HepG2 (cell line): ENCODE results near the gene MCRIP2. TPM values are rescaled to one million over a fixed set of nuclear protein-coding genes. Genes with fewer than 3 reads are reported as not detected.
A peak's percentile ranks its signal among the peaks of the same experiment; 100 is the strongest.

ENCODE experiments used
- ATAC-seq: fragments of 200-7000 bp; cut with Tn5 transposase; 3 replicates; pipeline ENCODE4 v1.9.1; 2020; ENCODE audit warnings: mild to moderate bottlenecking, moderate library complexity
- BruUV-seq: library from RNA; stranded (reverse); fragments of 400-500 nt; replicated peaks from 2 replicates; lab custom pipeline; 2021; lab: Mats Ljungman, UMichigan
- CTCF ChIA-PET: fragments of 300-600 bp; formaldehyde crosslinking; extraction: SDS; loops from one replicate; lab custom pipeline; 2021; ENCODE audit warnings: low total read pairs, inconsistent platforms, low intra/inter-chr PET ratio; lab: Yijun Ruan, JAX
- POLR2A ChIA-PET: fragments of 350-600 bp; sonication (Branson Sonifier 250); formaldehyde crosslinking; loops from one replicate; lab custom pipeline; 2020; ENCODE audit warnings: antibody characterized with exemption, inconsistent platforms; lab: Yijun Ruan, JAX
- DNase-seq: peaks from one replicate; pipeline ENCODE4 v3.0.0-alpha.2; 2015; ENCODE audit warnings: low spot score
- FAIRE-seq: peaks from 3 replicates; lab custom pipeline; 2011; peaks lifted over from hg19 to GRCh38; lab: Jason Lieb, UNC
- H2AFZ ChIP-seq: one replicate; pipeline ENCODE4 v1.6.1; 2011; ENCODE audit warnings: low read length, inconsistent platforms
- H3K27ac ChIP-seq: fragments of 300-600 bp; 3 replicates; pipeline ENCODE4 v1.8.0; 2011; ENCODE audit warnings: mixed run types, mild to moderate bottlenecking, mixed read lengths, low read length, inconsistent platforms; ENCODE audit not compliant: insufficient read depth; ENCODE audit errors: extremely low read length
- H3K27me3 ChIP-seq, 2 experiments: fragments of 200-600 bp in 1 of 2; 2 replicates in 1 of 2; 3 replicates in 1 of 2; pipeline versions ENCODE4 v1.6.0 to v1.8.0; 2011; ENCODE audit warnings: low read length in 2 of 2, mild to moderate bottlenecking in 2 of 2, moderate library complexity in 2 of 2, inconsistent platforms in 1 of 2; ENCODE audit not compliant: insufficient read depth in 2 of 2, control insufficient read depth in 1 of 2
- H3K36me3 ChIP-seq, 2 experiments: fragments of 200-600 bp in 1 of 2; replicated peaks in 1 of 2; 2 replicates in 1 of 2; 3 replicates in 1 of 2; pipeline versions ENCODE4 v1.5.1 to v1.8.0; 2011; ENCODE audit warnings: low read length in 2 of 2, inconsistent platforms in 1 of 2; ENCODE audit not compliant: insufficient read depth in 2 of 2, control insufficient read depth in 1 of 2
- H3K4me1 ChIP-seq: 2 replicates; pipeline ENCODE4 v1.5.1; 2012; ENCODE audit warnings: low read length, inconsistent platforms; ENCODE audit not compliant: insufficient read depth
- H3K4me2 ChIP-seq: 2 replicates; pipeline ENCODE4 v1.6.0; 2011; ENCODE audit warnings: low read depth, low read length, inconsistent platforms
- H3K4me3 ChIP-seq, 3 experiments: fragments of 200-600 bp in 1 of 3; sonication (generic), shearing (Covaris generic) in 1 of 3; replicated peaks in 1 of 3; 2 replicates each; pipeline ENCODE4 v1.5.1; 2011 to 2016; ENCODE audit warnings: low read length in 3 of 3, inconsistent platforms in 2 of 3, low read depth in 2 of 3, mild to moderate bottlenecking in 2 of 3, control low read depth in 1 of 3, mixed read lengths in 1 of 3; ENCODE audit not compliant: insufficient read depth in 1 of 3
- H3K79me2 ChIP-seq: one replicate; pipeline ENCODE4 v1.6.1; 2011; ENCODE audit warnings: low read length, inconsistent platforms; ENCODE audit not compliant: insufficient read depth
- H3K9ac ChIP-seq: 2 replicates; pipeline ENCODE4 v1.6.0; 2011; ENCODE audit warnings: mild to moderate bottlenecking, low read depth, low read length, inconsistent platforms; ENCODE audit not compliant: insufficient read depth
- H3K9me3 ChIP-seq: 2 replicates; pipeline ENCODE4 v1.5.1; 2012; ENCODE audit warnings: mild to moderate bottlenecking, low read length
- H4K20me1 ChIP-seq: 2 replicates; pipeline ENCODE4 v1.6.0; 2011; ENCODE audit warnings: inconsistent platforms, mild to moderate bottlenecking, low read length, moderate library complexity; ENCODE audit not compliant: insufficient read depth
- AGO2 ChIP-seq: fragments of 200-400 bp; formaldehyde crosslinking; optimal IDR thresholded peaks from 2 replicates; pipeline ENCODE3; 2017; ENCODE audit warnings: mild to moderate bottlenecking, low read depth, low read length, moderate library complexity
- CHD4 ChIP-seq: fragments of 200-600 bp; sonication (generic); IDR thresholded peaks from 2 replicates; pipeline ENCODE4 v1.7.0; 2017; ENCODE audit warnings: mild to moderate bottlenecking, low read length, borderline replicate concordance
- EP300 ChIP-seq, 3 experiments: sonication (generic) in 1 of 3; formaldehyde crosslinking in 1 of 3; IDR thresholded peaks; 2 replicates each; pipeline versions ENCODE4 v1.5.1 to v1.6.1; 2011 to 2020; ENCODE audit warnings: low read depth in 2 of 3, low read length in 2 of 3, borderline replicate concordance in 1 of 3, improper control_type of control experiment in 1 of 3, mild to moderate bottlenecking in 1 of 3, missing genetic modification reagents in 1 of 3, moderate library complexity in 1 of 3
- EZH2 ChIP-seq: conservative IDR thresholded peaks from 2 replicates; pipeline ENCODE4 v1.6.1; 2012; ENCODE audit warnings: mild to moderate bottlenecking, low read depth, low read length, moderate library complexity
- HMG20A ChIP-seq: IDR thresholded peaks from 2 replicates; pipeline ENCODE4 v1.6.1; 2016; ENCODE audit warnings: borderline replicate concordance
- KDM1A ChIP-seq: IDR thresholded peaks from 2 replicates; pipeline ENCODE4 v1.6.1; 2016; ENCODE audit warnings: missing compliant biosample characterization
- KDM2A ChIP-seq: sonication (generic); formaldehyde crosslinking; IDR thresholded peaks from 2 replicates; pipeline ENCODE4 v1.4.0; 2020; ENCODE audit warnings: low read depth, missing genetic modification reagents, borderline replicate concordance
- MYC ChIP-seq: sonication (generic); formaldehyde crosslinking; IDR thresholded peaks from 2 replicates; pipeline ENCODE4 v1.9.0; 2021; ENCODE audit warnings: missing genetic modification reagents, borderline replicate concordance
- TAF1 ChIP-seq: sonication (generic); formaldehyde crosslinking; IDR thresholded peaks from 2 replicates; pipeline ENCODE4 v1.4.0; 2020; ENCODE audit warnings: missing genetic modification reagents
- ZNF775 ChIP-seq: sonication (generic); formaldehyde crosslinking; IDR thresholded peaks from 2 replicates; pipeline ENCODE4 v1.4.0; 2020; ENCODE audit warnings: missing genetic modification reagents, mild to moderate bottlenecking, moderate library complexity, borderline replicate concordance
- WGBS: methylation state at CpG from one replicate; pipeline ENCODE4 v1.1.6; 2017; ENCODE audit warnings: low lambda C conversion rate; 5-methylcytosine and 5-hydroxymethylcytosine counted together
- in situ Hi-C: cut with HindIII; loops from 2 replicates; pipeline ENCODE4 v1.10.0; 2017; ENCODE audit warnings: low pct_unique_long_range_greater_than_20kb; ENCODE audit not compliant: extremely low pct_ligation_motif_present
- intact Hi-C: fragments of 100-400 bp; cut with micrococcal nuclease; formaldehyde crosslinking; loops from one replicate; pipeline ENCODE4 v1.10.0; 2022; ENCODE audit not compliant: unreplicated experiment
- polyA plus RNA-seq, 8 experiments: library from polyadenylated mRNA; depleted of rRNA in 3 of 8; stranded (reverse) in 7 of 8; unstranded in 1 of 8; fragments of >200 nt; fragmentation: Illumina TruSeq in 4 of 8; extraction: Trizol in 4 of 8; gene quantifications; 2 replicates each; pipeline versions ENCODE4 v1.2.1 to v1.2.3, GENCODE V29; 2011 to 2016; ENCODE audit warnings: low read depth in 4 of 8, missing spikeins in 1 of 8, mixed read lengths in 1 of 8; ENCODE audit not compliant: insufficient read depth in 1 of 8
- total RNA-seq, 5 experiments: library from RNA; depleted of rRNA; stranded (reverse); fragments of >200 nt; fragmentation: Illumina TruSeq; extraction: Trizol; gene quantifications; 2 replicates each; pipeline ENCODE4 v1.2.3, GENCODE V29; 2016; ENCODE audit warnings: low read depth in 1 of 5
- TF ChIP-seq, protein P1 (sequence below): sonication (generic); formaldehyde crosslinking; IDR thresholded peaks from 2 replicates; pipeline ENCODE4 v1.8.0; 2022; ENCODE audit warnings: mild to moderate bottlenecking, missing genetic modification reagents
- TF ChIP-seq, protein P2 (sequence below), 2 experiments: fragments of 450-650 bp in 1 of 2; sonication (generic) in 1 of 2; formaldehyde crosslinking; IDR thresholded peaks; 2 replicates each; pipeline versions ENCODE4 v1.5.0 to v1.8.0; 2020 to 2022; ENCODE audit warnings: mild to moderate bottlenecking in 1 of 2, missing genetic modification reagents in 1 of 2
- TF ChIP-seq, protein P3 (sequence below): sonication (generic); formaldehyde crosslinking; IDR thresholded peaks from 2 replicates; pipeline ENCODE4 v1.8.1; 2023; ENCODE audit warnings: mild to moderate bottlenecking, moderate library complexity, missing genetic modification reagents
- TF ChIP-seq, protein P4 (sequence below): sonication (generic); formaldehyde crosslinking; IDR thresholded peaks from 2 replicates; pipeline ENCODE4 v1.9.0; 2022; ENCODE audit warnings: low read depth, missing genetic modification reagents
- TF ChIP-seq, protein P5 (sequence below): IDR thresholded peaks from 2 replicates; pipeline ENCODE4 v1.6.1; 2016; ENCODE audit warnings: low read depth

The MCRIP2 gene
- total and polyA plus RNA-seq, 2 of the 13 experiments (the other 11 are each of a cell fraction or from before 2014, with no cell fraction given) = 39.6 to 76.7 TPM

DNA sequence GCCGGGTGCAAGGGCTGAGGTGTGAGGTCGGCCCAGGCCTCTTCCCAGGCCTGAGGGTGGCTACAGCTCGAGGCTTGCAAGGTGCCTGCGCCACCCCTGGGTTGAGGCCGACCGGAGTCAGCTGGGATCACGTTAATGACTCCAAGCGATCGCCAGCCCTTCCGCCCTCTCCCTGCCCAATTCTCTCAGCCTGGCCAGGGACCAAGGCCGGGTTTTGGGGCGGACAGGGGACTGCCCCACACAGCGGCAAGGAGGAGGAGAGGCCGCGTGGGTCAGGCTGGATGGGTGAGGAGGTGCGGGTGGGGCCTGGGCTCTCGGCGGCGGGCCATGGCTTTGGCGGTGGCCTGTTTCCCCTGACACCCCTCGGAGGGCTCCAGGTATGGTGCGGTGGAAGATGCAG lies 51.7 kb downstream of the MCRIP2 start (continued):
- no peak for TF ChIP-seq TAF1 (CRISPR knock-in tag)
- TF ChIP-seq, protein P1, sequence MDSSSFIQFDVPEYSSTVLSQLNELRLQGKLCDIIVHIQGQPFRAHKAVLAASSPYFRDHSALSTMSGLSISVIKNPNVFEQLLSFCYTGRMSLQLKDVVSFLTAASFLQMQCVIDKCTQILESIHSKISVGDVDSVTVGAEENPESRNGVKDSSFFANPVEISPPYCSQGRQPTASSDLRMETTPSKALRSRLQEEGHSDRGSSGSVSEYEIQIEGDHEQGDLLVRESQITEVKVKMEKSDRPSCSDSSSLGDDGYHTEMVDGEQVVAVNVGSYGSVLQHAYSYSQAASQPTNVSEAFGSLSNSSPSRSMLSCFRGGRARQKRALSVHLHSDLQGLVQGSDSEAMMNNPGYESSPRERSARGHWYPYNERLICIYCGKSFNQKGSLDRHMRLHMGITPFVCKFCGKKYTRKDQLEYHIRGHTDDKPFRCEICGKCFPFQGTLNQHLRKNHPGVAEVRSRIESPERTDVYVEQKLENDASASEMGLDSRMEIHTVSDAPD (CRISPR knock-in tag) = no peak
- peak; percentile 56 for TF ChIP-seq KDM2A (CRISPR knock-in tag)
- TF ChIP-seq, protein P2, sequence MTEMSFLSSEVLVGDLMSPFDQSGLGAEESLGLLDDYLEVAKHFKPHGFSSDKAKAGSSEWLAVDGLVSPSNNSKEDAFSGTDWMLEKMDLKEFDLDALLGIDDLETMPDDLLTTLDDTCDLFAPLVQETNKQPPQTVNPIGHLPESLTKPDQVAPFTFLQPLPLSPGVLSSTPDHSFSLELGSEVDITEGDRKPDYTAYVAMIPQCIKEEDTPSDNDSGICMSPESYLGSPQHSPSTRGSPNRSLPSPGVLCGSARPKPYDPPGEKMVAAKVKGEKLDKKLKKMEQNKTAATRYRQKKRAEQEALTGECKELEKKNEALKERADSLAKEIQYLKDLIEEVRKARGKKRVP (CRISPR knock-in tag; IDR thresholded peaks at IDR 0.05) = no peak
- TF ChIP-seq EP300 (IDR thresholded peaks at IDR 0.05; ENCODE audit: low read depth in 2 of 2, low read length in 2 of 2) = no peak
- no peak for TF ChIP-seq EP300 (CRISPR knock-in tag; IDR thresholded peaks at IDR 0.05; ENCODE audit: borderline replicate concordance)

DNA sequence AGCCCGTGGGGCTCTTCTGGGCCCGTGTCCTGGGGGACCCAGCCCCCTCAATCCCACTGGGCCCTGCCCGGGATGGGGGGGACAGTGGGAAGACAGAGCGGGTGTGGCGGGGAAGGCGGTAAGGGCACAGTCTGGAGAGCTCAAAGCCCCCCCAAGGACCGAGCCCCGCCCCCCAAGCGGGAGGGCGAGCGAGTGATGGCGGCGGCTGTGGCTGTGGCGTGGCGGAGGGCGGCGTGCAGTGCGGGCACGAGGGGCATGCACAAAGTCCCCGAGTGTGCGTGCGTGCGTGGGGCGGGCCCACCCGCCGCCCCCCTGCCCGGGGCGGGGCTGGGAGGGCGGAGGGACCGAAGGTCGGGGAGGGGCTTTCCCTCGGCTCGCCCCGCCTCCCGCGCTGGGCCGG lies 52.1 kb downstream of the MCRIP2 start:
- ATAC-seq = no peak
- H3K27ac ChIP-seq = no peak overlapping the region
- BruUV-seq = no TSS peak
- no peaks in the 10 kb centered on the region for H3K9me3 ChIP-seq
- H3K4me1 ChIP-seq = peaks cover 23% of the 10 kb centered on the region
- H3K4me2 ChIP-seq = peak overlapping the region; percentile 84
- POLR2A ChIA-PET = interaction anchor here (3.4 kb wide), 1 partner anchor 27 kb away, joined by 21 read pairs; the partner anchor contains the start of gene ANTKMT
- H2AFZ ChIP-seq = no peak overlapping the region
- H3K79me2 ChIP-seq = peaks cover 2% of the 10 kb centered on the region
- no peaks in the 10 kb centered on the region for H4K20me1 ChIP-seq
- CTCF ChIA-PET = no interaction called here
- no peak overlapping the region for H3K9ac ChIP-seq
- no peak for FAIRE-seq
- no peak for DNase-seq
- in situ Hi-C loops (no loop called here), intact Hi-C loops (no loop called here)
- H3K36me3 ChIP-seq = no peaks in the 10 kb centered on the region
- H3K4me3 ChIP-seq = peak overlapping the region in 2 of 3 experiments; percentile 20 to 69; a peak in 3 of 6 replicates
- WGBS = 38% methylated on average over 6 of the region's 37 CpGs
- H3K27me3 ChIP-seq = peaks cover 7 to 34% of the 10 kb centered on the region in 2 experiments
- TF ChIP-seq MYC = 0 out of 2 replicates have a peak, but pooled peaks have one; percentile 9
- TF ChIP-seq HMG20A (CRISPR knock-in tag) = no peak
- no peak for TF ChIP-seq CHD4
- no peak for TF ChIP-seq KDM1A
- peak; percentile 40 for TF ChIP-seq AGO2
- TF ChIP-seq, protein P3, sequence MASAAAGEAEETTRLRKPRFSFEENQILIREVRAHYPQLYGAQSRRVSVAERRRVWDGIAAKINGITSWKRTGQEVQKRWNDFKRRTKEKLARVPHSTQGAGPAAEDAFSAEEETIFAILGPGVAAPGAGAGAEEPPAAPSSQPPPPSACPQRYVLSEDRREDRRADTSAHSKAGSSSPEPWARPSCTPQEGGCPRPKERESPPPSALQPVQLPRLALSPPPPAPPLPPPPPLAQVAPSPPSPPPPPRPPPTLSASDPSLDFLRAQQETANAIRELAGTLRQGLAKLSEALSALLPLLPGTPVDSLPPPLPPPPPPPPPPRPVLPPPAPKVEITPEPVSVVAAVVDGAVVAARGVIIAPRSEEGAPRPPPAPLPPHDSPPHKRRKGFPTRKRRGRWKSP = no peak
- TF ChIP-seq, protein P4, sequence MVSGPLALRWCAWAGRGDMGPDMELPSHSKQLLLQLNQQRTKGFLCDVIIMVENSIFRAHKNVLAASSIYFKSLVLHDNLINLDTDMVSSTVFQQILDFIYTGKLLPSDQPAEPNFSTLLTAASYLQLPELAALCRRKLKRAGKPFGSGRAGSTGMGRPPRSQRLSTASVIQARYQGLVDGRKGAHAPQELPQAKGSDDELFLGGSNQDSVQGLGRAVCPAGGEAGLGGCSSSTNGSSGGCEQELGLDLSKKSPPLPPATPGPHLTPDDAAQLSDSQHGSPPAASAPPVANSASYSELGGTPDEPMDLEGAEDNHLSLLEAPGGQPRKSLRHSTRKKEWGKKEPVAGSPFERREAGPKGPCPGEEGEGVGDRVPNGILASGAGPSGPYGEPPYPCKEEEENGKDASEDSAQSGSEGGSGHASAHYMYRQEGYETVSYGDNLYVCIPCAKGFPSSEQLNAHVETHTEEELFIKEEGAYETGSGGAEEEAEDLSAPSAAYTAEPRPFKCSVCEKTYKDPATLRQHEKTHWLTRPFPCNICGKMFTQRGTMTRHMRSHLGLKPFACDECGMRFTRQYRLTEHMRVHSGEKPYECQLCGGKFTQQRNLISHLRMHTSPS (CRISPR knock-in tag) = 0 out of 2 replicates have a peak, but pooled peaks have one; percentile 6
- TF ChIP-seq EZH2 = no peak
- TF ChIP-seq, protein P5, sequence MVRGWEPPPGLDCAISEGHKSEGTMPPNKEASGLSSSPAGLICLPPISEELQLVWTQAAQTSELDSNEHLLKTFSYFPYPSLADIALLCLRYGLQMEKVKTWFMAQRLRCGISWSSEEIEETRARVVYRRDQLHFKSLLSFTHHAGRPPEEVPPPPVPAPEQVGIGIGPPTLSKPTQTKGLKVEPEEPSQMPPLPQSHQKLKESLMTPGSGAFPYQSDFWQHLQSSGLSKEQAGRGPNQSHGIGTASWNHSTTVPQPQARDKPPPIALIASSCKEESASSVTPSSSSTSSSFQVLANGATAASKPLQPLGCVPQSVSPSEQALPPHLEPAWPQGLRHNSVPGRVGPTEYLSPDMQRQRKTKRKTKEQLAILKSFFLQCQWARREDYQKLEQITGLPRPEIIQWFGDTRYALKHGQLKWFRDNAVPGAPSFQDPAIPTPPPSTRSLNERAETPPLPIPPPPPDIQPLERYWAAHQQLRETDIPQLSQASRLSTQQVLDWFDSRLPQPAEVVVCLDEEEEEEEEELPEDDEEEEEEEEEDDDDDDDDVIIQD (CRISPR knock-in tag) = no peak
- no peak for TF ChIP-seq ZNF775 (CRISPR knock-in tag)
